GM19397 (cell line): ENCODE results near the gene CORT.
"Not testable (repeated sequence)": the region's sequence is repeated elsewhere in the genome, so short reads cannot be mapped to it uniquely, and the experiment has no call there.

Experiments used
- ATAC-seq: cut with Tn5 transposase; IDR thresholded peaks from one replicate; pipeline ENCODE4 v1.9.1; 2021; ENCODE audit warnings: mild to moderate bottlenecking, moderate library complexity; ENCODE audit not compliant: unreplicated experiment

CORT gene

GRCh38 chr1:10437052-10437451 lies 12.8 kb upstream of the CORT start:
- no peak for ATAC-seq

GRCh38 chr1:10438677-10439163 lies 11.1 kb upstream of the CORT start:
- ATAC-seq: no peak

DNA sequence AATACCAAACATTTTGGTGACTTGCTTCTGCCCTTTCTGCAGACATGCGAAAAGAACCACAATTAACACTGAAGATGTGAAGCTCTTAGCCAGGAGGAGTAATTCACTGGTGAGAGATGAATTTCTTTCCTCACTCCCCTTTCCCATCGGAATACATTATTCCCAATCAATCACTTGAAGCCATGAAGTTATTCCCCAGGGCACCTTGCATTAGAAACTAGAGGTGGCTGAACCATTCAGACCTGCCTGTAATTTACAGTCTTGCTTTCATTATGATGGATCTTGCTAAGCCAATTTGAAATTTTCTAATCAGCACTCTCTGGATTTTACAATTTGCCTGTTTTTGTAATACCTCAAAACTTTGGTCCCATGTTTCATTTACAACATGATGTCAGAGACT lies 9.5 kb upstream of the CORT start:
- no peak for ATAC-seq

DNA sequence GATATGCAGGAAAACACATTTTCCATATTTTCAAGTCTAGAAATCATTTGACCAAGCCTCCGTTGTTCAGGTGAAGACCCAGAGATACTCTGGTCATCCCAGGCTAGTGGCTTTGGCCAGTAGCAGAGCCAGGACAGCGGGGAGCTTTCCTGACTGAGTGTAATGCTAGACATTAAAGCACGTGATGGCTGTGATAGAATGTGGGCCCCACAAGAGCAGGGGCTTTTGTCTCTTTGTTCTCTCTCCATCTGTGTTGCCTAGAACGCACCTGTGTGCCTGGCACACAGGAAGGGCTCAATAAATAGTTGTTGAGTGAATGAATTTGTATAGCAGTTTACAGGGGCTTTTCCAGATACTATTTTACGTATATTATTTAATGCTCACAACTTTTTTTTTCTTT lies 9.0 kb upstream of the CORT start:
- no peak for ATAC-seq

GRCh38 chr1:10444248-10444647 lies 5.6 kb upstream of the CORT start:
- ATAC-seq: no peak

- ATAC-seq: no peak
Measured at GRCh38 chr1:10444795-10445397, 4.9 kb upstream of the CORT start.

GRCh38 chr1:10446790-10447422 lies 2.9 kb upstream of the CORT start:
- ATAC-seq: no peak

DNA sequence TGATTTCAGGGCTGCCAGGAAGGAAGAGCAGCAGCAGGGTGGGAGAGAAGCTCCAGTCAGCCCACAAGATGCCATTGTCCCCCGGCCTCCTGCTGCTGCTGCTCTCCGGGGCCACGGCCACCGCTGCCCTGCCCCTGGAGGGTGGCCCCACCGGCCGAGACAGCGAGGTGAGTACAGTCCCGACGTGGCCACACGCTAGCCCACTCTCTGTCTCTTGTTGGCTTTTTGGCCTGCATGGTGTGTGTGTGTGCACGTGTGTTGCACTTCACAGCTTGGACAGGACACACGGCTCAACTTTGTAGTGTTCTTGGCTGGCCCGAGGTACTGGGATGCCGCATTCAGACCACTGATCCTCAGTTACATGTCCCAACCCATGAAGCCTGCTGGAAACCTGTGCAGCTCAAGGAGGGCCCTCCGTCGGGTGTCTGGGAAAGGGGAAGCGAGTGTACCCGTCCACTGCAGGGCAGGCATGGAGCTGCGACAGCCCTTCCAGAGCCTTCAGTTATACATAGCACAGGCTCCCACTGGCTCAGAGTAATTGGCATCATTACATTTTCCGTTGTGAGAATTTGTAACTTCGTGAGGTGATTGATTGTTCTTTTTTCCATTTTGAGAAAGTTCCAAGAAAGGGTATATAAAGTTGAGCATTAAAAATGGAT lies 454 bp downstream of the CORT start:
- no peak for ATAC-seq

GRCh38 chr1:10450836-10451235 lies 1.0 kb downstream of the CORT start:
- ATAC-seq: no peak

- no peak for ATAC-seq
Measured at GRCh38 chr1:10451287-10451686, 1.5 kb downstream of the CORT start.

GRCh38 chr1:10456048-10456447 lies 6.2 kb downstream of the CORT start:
- no peak for ATAC-seq

GRCh38 chr1:10456661-10457060 lies 6.8 kb downstream of the CORT start:
- no peak for ATAC-seq

DNA sequence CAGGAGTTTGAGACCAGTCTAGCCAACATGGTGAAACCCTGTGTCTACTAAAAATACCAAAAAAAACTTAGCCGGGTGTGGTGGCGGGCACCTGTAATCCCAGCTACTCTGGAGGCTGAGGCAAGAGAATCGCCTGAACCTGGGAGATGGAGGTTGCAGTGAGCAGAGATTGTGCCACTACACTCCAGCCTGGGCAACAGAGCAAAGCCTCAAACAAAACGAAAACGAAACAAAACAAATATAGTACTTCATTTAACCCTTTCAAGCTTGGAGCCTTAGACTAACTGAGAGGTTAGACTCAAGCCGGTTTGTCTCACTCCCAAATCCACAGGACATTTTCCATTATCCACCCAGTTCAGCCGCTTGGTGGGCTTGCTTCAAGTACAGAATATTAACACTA lies 7.6 kb downstream of the CORT start:
- not testable (repeated sequence) for ATAC-seq

GRCh38 chr1:10457875-10458274 lies 8.0 kb downstream of the CORT start:
- ATAC-seq: no peak

DNA sequence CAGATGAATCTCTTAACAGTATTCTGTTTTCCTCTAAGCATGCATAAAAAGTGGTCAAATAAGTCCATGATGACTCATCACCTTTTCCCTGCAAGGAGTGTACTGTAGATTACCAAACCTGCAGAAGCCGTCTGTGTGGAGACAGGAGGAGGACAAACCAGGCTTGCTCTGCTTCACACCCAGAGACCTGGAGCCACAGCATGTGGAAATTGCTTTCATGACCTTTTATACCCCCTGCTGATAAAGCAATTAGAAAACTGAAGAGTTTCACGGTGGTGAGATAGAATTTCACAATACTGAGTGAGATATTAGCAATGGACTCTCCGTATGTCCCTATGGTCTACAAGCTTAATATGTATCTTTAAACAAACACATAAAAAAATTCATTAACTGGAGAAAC lies 9.4 kb downstream of the CORT start:
- ATAC-seq: no peak

GRCh38 chr1:10467078-10467477 lies 17.2 kb downstream of the CORT start:
- ATAC-seq: no peak

DNA sequence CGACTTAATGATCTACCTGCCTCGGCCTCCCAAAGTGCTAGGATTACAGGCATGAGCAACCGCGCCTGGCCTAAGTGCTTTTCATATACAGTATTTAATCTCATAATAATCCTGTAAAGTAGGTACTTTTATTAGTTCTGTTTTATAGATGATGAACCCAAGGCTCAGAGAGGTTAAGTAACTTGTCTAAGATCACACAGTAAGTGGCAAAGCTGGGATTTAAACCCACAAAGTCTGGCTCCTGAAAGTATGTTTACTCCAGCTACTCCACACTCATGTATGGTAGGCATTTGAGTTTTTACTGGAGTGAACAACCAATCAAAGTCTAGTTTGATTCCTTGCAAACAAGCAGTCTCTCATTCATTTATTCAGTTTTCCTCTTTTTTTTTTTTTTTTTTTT lies 20.2 kb downstream of the CORT start:
- ATAC-seq: no peak

GRCh38 chr1:10471411-10472219 lies 21.8 kb downstream of the CORT start:
- no peak for ATAC-seq

DNA sequence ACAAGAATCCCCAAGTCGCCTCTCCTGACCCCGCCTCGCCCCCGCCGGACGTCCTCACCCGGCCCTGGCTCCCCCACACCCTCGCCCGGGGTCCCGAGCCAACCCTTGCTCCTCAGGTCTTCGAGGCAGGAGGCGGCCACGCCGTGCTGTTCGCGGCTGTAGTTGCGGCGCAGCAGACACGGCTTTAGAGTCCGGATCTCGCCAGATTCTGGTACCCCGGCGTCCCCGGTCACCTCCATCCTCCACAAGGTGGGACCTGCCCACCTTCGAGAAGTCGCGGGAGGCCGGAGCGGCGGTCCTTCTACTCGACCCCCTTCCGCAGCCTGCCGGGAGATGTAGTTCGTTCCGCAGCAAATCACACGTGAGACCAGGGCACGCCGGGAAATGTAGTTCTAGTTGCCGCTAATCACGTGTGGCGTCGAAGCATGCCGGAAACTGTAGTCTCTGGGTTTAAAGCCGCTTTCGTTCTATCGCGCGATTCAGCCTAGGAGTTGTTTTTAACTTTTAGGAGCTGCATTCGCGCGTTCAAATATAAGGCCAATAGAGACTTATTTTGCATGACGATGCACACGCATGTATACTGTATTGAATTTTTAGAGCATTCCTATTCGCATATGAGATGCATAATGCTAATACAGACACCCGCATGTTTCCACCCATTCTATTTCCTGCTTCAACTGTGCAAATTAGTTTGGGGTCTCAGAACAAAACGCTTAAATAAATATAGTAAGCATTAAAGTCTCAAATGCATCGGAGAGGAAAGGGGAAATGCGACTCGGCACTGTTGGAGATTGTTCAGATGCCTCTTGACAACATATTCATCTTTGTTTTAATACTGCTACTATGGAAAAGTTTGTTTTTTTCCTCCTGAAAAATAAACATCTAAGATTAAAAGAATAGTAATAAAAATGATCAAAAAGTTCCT lies 22.7 kb downstream of the CORT start, which contains the start of gene DFFA:
DFFA (minus strand) TSS at position 310 of the 925 bp plus-strand sequence; CDS start at position 239, 71 bp downstream.
- ATAC-seq: peak; percentile 73

DNA sequence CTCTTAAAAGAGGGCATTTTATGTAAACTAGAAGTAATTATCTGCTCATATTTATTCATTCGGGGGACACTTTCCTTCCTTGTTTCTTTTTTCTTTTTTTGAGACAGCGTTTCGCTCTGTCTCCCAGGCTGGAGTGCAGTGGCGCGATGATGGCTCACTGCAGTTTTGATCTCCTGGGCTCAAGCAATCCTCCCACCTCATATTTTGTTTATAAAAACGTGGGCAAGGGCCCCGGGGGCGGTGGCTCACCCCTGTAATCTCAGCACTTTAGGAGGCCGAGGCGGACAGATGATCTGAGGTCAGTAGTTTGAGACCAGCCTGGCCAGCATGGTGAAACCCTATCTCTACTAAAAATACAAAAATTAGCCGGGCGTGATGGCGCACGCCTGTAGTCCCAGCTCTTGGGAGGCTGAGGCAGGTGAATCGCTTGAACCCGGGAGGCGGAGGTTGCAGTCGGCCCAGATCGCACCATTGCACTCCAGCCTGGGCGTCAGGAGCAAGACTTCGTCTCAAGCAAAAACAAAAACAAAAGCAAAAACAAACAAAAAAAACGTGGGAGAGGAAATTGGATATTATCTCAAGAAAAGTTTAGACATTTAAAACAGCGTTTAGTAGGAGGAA lies 23.4 kb downstream of the CORT start:
- no peak for ATAC-seq
